Measurements from ENCODE around the gene ATG14.

Gene ATG14

DNA sequence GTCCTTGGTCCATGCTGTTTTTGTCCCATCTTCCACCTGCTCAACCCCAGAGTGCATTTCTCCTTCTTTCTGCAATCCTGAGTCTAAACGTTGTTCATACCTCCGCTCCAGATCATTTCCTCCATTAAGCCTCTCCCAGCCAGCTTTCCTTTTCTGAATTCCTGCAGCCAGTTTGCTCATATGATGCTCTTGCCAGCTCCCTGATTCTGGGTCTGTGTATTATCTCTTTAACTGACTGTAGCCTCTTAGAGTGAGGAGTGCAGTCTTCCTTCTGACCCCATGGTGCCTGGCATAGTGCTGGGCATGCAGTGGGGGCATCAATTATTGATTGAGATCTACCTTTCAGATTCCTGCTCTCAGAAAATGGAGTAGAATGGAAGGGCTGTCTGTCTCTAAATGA is 40.3 kb upstream of the ATG14 start:
- H3K9me3 ChIP-seq (ENCODE audit: control insufficient read depth, low read length) = no peaks in the 10 kb centered on the region
- TF ChIP-seq, protein P1, sequence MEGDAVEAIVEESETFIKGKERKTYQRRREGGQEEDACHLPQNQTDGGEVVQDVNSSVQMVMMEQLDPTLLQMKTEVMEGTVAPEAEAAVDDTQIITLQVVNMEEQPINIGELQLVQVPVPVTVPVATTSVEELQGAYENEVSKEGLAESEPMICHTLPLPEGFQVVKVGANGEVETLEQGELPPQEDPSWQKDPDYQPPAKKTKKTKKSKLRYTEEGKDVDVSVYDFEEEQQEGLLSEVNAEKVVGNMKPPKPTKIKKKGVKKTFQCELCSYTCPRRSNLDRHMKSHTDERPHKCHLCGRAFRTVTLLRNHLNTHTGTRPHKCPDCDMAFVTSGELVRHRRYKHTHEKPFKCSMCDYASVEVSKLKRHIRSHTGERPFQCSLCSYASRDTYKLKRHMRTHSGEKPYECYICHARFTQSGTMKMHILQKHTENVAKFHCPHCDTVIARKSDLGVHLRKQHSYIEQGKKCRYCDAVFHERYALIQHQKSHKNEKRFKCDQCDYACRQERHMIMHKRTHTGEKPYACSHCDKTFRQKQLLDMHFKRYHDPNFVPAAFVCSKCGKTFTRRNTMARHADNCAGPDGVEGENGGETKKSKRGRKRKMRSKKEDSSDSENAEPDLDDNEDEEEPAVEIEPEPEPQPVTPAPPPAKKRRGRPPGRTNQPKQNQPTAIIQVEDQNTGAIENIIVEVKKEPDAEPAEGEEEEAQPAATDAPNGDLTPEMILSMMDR (IDR thresholded peaks at IDR 0.05) = no peak
- no peak overlapping the region for H2AFZ ChIP-seq
- no peaks in the 10 kb centered on the region for H3K79me2 ChIP-seq
- no peak overlapping the region for H3K9ac ChIP-seq
- no peak overlapping the region for H3K4me2 ChIP-seq (ENCODE audit: low read length)
- no peak overlapping the region for H3K4me3 ChIP-seq (ENCODE audit: low read depth, low read length)
- H3K36me3 ChIP-seq (ENCODE audit: control insufficient read depth, insufficient read depth, low read length) = no peaks in the 10 kb centered on the region
- no peak overlapping the region for H3K27ac ChIP-seq
- no peaks in the 10 kb centered on the region for H3K27me3 ChIP-seq (ENCODE audit: control insufficient read depth, insufficient read depth, low read length)
- no peaks in the 10 kb centered on the region for H3K4me1 ChIP-seq

DNA sequence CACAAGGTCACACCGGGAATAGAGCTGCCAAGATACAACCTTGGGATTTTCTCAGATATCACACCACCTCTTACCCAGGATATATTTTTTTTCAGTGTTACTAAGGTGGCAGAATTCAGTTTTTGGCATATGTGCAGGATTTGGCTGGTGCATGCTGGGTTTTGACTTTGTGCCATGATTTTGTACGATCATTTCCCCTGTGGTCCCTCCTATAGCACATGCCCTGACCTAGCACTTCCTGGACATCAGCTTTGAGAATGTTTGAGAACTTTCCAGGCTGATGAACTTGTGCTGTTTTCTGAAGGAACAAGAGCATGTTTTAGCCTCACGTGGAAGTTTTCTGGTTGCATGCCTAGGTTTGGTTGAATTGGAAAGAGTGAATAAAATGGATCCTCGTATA is 39.8 kb upstream of the ATG14 start:
- no peaks in the 10 kb centered on the region for H3K79me2 ChIP-seq
- H3K27me3 ChIP-seq (ENCODE audit: control insufficient read depth, insufficient read depth, low read length) = no peaks in the 10 kb centered on the region
- H3K9ac ChIP-seq = no peak overlapping the region
- no peaks in the 10 kb centered on the region for H3K36me3 ChIP-seq (ENCODE audit: control insufficient read depth, insufficient read depth, low read length)
- no peaks in the 10 kb centered on the region for H3K4me1 ChIP-seq
- no peak overlapping the region for H3K27ac ChIP-seq
- no peaks in the 10 kb centered on the region for H3K9me3 ChIP-seq (ENCODE audit: control insufficient read depth, low read length)
- no peak overlapping the region for H2AFZ ChIP-seq
- H3K4me2 ChIP-seq (ENCODE audit: low read length) = no peak overlapping the region
- H3K4me3 ChIP-seq (ENCODE audit: low read depth, low read length) = no peak overlapping the region
- TF ChIP-seq, protein P1 (IDR thresholded peaks at IDR 0.05) = no peak

DNA sequence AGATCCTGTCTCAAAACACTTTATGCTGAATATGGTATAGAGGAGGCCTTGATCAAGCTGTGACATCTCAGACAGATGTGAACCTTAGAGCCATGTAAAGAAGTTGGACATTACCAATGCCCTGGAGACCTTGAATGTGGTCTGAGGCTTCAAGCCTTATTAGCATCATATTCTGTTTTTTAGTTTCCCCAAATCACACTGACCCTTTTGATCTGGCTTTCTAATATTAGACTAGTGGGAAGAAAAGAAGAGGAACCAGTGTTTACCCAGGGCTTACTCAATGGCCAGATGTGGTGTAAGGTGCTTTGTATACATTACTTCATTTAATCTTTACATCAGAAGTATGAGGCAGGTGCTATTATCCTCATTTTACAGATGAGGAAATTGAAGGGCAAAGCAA is 39.4 kb upstream of the ATG14 start:
- H3K4me1 ChIP-seq = no peaks in the 10 kb centered on the region

DNA sequence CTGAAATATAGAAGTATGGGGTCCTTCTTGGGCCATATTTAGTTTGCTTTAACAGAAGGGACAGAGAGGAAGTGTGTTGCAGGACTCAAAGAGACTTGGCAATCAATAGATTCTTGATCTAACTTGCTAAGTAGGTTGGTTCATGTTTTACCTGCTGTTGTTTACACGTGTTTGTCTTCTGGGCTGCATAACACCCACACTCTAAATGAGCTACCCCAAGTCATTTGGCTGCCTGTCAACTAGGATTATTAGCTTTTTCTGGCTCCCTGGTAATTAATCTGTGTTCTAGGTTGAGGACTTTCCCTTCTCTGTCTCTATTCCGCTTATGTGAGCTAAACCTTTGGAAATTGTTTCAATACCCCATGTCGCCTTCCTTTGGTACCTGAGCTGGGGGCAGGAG is 38.9 kb upstream of the ATG14 start:
- H3K9ac ChIP-seq = no peak overlapping the region
- no peak overlapping the region for H3K27ac ChIP-seq
- H3K4me1 ChIP-seq = no peaks in the 10 kb centered on the region
- no peaks in the 10 kb centered on the region for H3K27me3 ChIP-seq (ENCODE audit: control insufficient read depth, insufficient read depth, low read length)
- no peak overlapping the region for H3K4me3 ChIP-seq (ENCODE audit: low read depth, low read length)
- TF ChIP-seq, protein P1 (IDR thresholded peaks at IDR 0.05) = no peak
- no peak overlapping the region for H2AFZ ChIP-seq
- H3K9me3 ChIP-seq (ENCODE audit: control insufficient read depth, low read length) = no peaks in the 10 kb centered on the region
- no peak overlapping the region for H3K4me2 ChIP-seq (ENCODE audit: low read length)
- H3K36me3 ChIP-seq (ENCODE audit: control insufficient read depth, insufficient read depth, low read length) = no peaks in the 10 kb centered on the region
- H3K79me2 ChIP-seq = no peaks in the 10 kb centered on the region

More for the DNA sequence above, 39.4 kb upstream of the ATG14 start:
- Histone ChIP-seq H3K4me2 (ENCODE audit: low read length) (no peak overlapping the region), H3K79me2 (no peaks in the 10 kb centered on the region), H3K9me3 (ENCODE audit: control insufficient read depth, low read length) (no peaks in the 10 kb centered on the region), H3K27me3 (ENCODE audit: control insufficient read depth, insufficient read depth, low read length) (no peaks in the 10 kb centered on the region), H3K9ac (no peak overlapping the region), H3K4me3 (ENCODE audit: low read depth, low read length) (no peak overlapping the region), H2AFZ (no peak overlapping the region), H3K27ac (no peak overlapping the region), H3K36me3 (ENCODE audit: control insufficient read depth, insufficient read depth, low read length) (no peaks in the 10 kb centered on the region)
- TF ChIP-seq, protein P1 (IDR thresholded peaks at IDR 0.05) = no peak

DNA sequence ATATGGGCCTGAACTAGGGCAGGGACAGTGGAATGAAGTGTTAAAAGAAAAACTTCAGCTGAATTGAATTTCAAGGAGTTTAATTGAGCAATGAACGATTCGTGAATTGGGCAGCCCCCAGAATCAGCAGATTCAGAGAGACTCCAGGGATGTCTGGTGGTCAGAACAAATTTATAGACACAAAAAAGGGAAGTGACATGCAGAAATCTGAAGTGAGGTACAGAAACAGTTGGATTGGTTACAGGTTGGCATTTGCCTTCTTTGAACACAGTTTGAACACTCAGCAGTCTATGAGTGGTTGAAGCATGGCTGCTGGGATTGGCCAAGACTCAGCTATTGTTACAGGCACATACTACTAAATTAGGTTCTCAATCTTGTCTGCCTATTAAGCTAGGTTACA is 38.5 kb upstream of the ATG14 start:
- H3K9ac ChIP-seq = no peak overlapping the region
- H3K79me2 ChIP-seq = no peaks in the 10 kb centered on the region
- no peak overlapping the region for H3K4me3 ChIP-seq (ENCODE audit: low read depth, low read length)
- H2AFZ ChIP-seq = no peak overlapping the region
- no peaks in the 10 kb centered on the region for H3K9me3 ChIP-seq (ENCODE audit: control insufficient read depth, low read length)
- H3K27ac ChIP-seq = no peak overlapping the region
- no peak overlapping the region for H3K4me2 ChIP-seq (ENCODE audit: low read length)
- no peaks in the 10 kb centered on the region for H3K36me3 ChIP-seq (ENCODE audit: control insufficient read depth, insufficient read depth, low read length)
- TF ChIP-seq, protein P1 (IDR thresholded peaks at IDR 0.05) = no peak
- no peaks in the 10 kb centered on the region for H3K4me1 ChIP-seq
- H3K27me3 ChIP-seq (ENCODE audit: control insufficient read depth, insufficient read depth, low read length) = no peaks in the 10 kb centered on the region
